Measurements from ENCODE around the gene DEPDC1B. TPM values are rescaled to one million over a fixed set of nuclear protein-coding genes. Genes with fewer than 3 reads are reported as not detected.
"Not testable (repeated sequence)": the region's sequence is repeated elsewhere in the genome, so short reads cannot be mapped to it uniquely, and the experiment has no call there.

The DEPDC1B gene
- total RNA-seq, 1 donor from 2014 or later, result 11.7 TPM

DNA sequence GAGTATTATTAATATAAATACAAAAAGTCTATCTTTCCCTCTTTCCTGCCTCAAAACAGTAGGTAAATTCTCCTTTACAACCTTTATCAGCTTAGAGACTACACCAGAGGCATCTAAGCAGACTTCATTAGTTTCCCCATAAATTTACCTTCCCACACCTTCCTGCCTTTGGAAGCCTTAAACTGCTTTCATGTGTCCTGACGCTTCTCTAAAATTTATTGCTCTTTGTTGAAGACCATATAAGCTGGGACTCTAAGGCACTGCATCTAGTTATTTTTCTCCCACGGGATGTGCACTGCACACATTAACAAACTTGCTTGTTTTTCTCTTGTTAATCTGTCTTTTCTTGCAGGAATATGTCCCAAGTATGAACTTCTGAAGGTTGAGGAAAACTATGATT, 51.8 kb downstream of the DEPDC1B start:
- DNase-seq (ENCODE audit: low read depth, low spot score), result no peak

DNA sequence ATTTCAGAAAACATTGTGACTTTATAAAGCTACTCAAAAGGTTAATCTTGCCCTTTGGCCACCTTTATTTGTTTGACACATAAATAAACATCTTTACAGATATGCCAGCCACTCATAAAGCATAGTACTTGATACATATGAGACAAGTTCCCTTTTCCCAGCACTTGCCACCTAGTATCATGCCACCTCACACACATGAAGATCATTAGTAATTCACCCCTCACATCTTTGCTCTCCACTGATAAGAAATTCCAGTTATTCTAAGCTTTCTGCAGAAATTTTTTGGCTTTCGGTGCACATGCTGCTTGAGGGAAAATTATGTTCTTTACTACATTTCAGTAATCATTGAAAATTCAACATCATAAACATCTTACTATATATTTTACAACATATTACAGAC, 59.1 kb downstream of the DEPDC1B start:
- DNase-seq (ENCODE audit: low read depth, low spot score), result no peak

GRCh38 chr5:60639544-60639943, 60.4 kb downstream of the DEPDC1B start:
- DNase-seq (ENCODE audit: low read depth, low spot score), result no peak

DNA sequence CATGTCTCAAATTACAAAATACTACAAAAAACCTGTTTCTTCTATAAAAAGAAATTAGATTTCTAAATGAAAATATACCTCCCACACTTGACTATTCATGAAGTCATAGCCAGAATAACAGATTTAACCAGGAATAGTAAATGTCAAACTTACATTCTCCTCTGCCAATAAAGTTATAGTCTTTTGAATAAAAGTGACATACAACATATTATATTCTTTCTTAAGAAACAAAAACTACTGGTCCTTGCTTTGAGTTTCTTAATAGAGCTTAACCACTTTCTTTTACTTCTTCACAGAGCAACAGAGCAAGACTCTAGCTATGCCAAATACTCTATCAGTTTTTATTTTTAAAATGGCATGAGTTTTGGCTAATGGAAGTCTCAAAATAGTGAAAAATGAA, 61.7 kb downstream of the DEPDC1B start:
- DNase-seq (ENCODE audit: low read depth, low spot score), result no peak

- no peak for DNase-seq (ENCODE audit: low read depth, low spot score)
Measured at GRCh38 chr5:60636644-60637043, 63.3 kb downstream of the DEPDC1B start.

DNA sequence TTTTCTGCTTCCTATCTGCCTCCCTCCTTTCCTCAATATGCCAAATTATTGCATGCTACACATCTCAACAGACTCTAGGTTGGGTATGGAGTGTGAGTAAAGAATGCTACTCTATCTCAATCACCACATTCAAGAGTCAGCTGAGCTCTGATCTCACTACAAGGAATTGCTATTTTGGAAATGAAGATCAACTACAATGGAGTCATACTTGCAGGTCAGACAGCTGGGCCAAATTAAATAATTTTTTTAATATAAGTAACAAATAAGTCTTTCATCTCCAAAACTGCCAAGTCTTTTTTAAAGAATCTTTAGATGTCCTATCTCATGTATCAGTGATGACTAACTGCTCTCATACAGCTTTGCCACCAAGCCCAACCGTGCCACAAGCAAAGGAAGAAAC, 64.0 kb downstream of the DEPDC1B start:
- DNase-seq (ENCODE audit: low read depth, low spot score), result no peak

DNA sequence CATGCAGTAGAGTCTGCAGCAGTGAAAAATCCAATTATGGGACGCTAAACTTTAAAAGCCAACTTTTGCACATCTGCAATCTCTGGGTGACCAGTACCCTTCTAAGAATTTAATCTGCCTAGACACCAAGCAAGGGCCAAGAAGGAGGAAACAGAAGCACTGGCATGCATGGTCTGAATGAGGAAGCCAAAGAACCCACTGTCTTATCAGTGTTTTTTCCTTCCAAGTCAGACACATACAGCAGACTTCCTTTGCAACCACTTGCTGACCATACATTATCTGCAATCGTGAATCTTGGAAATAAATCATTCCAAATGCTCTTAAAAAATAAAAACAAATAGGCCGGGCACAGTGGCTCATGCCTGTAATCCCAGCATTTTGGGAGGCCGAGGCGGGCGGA, 65.9 kb downstream of the DEPDC1B start:
- DNase-seq (ENCODE audit: low read depth, low spot score), result peak; percentile 33

DNA sequence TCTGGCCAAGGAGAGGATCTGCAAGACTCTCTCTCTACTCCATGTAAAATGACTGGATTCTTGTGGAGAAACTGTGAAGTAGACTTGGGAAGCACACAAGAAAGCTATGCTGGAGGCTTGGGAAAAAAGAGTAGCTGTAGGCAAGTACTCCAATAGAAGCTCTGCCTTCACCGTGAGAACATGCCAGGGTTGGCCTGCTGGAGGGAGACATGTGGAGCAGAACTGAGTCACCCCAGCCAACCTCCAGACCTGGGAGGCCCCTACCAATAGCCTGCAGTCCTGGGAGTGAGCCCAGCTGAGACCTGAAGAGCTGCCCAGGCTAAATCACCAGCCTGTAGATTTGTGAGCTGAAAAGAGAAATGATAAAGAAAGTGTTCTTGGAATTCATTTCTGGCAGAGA, 66.6 kb downstream of the DEPDC1B start:
- no peak for DNase-seq (ENCODE audit: low read depth, low spot score)

DNA sequence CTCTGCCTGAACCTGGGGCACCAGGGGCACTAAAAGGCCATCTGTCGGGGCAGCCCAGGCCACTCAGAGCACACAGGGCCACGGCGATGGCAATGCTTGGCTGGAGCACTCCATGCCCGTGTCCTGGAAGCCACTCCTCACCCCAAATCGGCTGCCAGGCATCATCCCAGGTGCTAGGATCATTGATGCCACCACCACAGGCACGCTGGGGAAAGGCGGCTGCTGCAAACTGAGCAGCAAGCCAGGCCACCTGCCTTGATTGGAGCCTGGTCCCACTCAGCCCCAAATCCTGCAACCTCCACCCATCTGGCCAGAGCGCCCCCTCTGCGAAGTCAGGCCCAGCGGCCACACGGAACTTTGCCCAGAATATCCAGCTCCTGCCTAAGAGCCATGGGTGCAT, 67.8 kb downstream of the DEPDC1B start:
- DNase-seq (ENCODE audit: low read depth, low spot score), result no peak

DNA sequence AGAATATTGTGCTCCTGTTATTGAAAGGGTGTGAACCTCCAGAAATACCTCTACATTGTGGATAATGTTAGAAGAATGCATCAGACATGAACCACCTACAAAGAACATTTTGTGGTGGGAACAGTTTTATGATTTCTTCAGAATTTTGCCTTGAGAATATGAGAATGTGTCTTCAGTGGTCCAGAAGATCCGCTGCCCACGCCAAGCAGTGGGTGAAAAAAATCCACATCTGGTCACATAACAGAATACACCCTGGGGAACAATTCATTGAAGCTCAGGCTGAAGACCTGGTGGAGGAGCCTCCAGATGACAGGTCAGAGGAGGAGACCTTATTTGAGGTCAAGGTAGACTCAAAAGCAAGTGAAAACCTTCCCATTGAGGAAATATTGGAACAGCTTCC, 69.1 kb downstream of the DEPDC1B start:
- no peak for DNase-seq (ENCODE audit: low read depth, low spot score)

- DNase-seq (ENCODE audit: low read depth, low spot score), result no peak
Measured at GRCh38 chr5:60630179-60630578, 69.8 kb downstream of the DEPDC1B start.

DNA sequence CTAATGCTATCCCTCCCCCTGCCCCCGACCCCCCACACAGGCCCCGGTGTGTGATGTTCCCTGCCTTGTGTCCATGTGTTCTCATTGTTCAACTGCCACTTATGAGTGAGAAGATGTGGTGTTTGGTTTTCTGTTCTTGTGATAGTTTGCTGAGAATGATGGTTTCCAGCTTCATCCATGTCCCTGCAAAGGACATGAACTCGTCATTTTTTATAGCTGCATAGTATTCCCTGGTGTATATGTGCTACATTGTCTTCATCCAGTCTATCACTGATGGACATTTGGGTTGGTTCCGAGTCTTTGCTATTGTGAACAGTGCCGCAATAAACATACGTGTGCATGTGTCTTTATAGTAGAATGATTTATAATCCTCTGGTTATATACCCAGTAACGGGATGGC, 75.1 kb downstream of the DEPDC1B start:
- DNase-seq (ENCODE audit: low read depth, low spot score), result not testable (repeated sequence)

- not testable (repeated sequence) for DNase-seq (ENCODE audit: low read depth, low spot score)
Measured at GRCh38 chr5:60620752-60621151, 79.2 kb downstream of the DEPDC1B start.

DNA sequence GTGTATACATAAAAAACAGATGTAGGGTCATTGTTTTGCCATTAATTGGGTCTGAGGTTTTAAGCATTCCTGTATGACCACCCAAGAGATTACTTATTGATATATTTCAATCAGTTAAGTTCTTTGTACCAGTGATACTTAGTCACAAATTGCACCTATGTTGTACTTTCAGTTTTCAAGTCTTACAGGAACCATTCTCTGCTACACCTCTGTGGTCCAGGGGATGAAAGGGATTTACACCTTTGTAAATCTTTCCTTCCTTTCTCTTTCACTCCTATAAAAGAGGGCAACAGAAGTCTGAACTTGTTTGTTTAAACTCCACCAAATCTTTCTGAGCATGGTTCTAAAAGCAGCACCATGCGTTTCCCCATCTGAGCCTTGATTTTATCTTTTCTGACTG, 86.1 kb downstream of the DEPDC1B start:
- DNase-seq (ENCODE audit: low read depth, low spot score), result no peak

- no peak for DNase-seq (ENCODE audit: low read depth, low spot score)
Measured at GRCh38 chr5:60611099-60611740, 88.7 kb downstream of the DEPDC1B start.

- DNase-seq (ENCODE audit: low read depth, low spot score), result no peak
Measured at GRCh38 chr5:60604771-60605170, 95.2 kb downstream of the DEPDC1B start.

GRCh38 chr5:60598424-60598823, 101.5 kb downstream of the DEPDC1B start:
- no peak for DNase-seq (ENCODE audit: low read depth, low spot score)

DNA sequence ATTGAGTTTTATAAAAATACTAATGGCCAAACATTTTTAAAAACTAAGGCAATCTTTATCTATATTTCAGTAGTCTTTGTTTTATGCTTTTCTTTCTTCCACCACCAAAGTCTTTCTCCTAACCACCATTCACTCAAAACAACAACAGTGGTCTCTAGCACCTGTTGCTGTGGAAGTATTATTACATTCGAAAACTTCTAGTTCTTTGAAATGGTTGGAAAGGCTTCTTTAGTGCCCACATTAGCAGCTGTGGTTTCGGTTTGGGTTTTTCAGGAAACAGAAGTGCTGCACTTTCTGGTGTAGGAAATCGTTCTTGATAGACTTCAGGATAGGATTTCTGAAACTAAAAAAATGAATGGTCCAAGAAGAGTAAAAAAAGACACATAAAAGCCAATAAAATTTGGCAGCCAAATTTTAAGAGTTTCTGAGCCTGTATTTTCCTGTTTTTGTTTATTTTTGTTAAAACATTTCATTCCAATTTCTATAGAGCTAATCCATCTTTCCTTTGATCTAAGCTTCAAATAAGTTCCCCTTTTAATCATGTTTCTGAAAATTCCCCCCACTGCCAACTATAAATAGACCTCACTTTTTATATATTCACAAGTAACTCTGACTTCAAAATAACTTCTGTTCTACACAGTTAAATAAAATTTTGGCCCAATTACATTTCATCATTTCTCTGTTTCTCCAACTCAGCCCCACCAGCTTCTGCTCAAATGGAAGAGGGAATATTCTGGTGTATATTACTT, 102.2 kb downstream of the DEPDC1B start:
- no peak for DNase-seq (ENCODE audit: low read depth, low spot score)

DNA sequence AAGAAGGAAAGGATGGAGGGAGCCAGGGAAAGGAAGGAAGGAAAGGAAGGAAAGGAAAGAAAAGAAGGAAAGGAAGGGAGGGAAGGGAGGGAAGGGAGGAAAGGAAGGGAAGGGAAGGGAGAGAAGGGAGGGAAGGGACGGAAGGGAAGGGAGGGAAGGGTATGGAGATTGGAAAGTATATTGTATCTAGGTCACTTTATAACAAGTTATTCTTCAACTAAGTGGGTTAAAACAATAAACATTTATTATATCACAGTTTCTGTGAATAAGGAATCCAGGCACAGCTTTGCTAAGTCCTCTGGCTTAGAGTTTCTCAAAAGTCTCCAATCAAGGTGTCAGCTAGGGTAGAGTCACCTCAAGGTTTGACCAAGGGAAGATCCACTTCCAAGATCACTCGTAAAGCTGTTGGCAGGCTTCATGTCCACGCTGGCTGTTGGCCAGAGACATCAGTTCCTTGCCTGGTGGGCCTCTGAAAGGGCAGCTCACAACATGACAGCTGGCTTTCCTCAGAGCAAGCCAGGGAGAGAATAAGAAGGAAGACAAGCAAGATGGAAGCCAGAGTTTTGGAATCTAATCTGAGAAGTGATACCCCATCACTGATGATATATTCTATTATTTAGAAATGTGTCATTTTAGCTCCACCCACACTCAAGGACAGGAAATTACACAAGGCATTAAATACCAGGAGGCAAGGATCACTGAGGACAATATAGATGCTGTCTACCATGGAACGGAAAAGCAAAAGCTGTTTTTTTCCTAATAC, 105.1 kb downstream of the DEPDC1B start:
- no peak for DNase-seq (ENCODE audit: low read depth, low spot score)

DNA sequence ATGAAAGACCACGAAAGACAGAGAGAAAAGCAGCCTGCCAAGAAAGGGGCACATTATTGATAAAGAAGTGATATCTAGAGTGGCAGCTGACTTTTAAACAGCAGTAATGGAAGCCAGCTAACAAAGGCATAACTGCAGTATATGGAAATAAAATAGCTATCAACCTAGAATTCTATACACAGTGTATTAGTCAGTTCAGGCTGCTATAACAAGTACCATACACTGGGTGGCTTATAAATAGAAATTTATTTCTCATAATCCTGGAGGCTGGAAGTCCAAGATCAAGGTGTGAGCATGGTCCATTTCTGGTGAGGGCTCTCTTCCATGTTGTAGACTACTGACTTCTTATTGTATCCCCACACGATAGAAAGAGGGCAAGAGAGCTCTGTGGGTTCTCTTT, 109.8 kb downstream of the DEPDC1B start:
- no peak for DNase-seq (ENCODE audit: low read depth, low spot score)

GRCh38 chr5:60587312-60587711, 112.7 kb downstream of the DEPDC1B start:
- DNase-seq (ENCODE audit: low read depth, low spot score), result not testable (repeated sequence)

GRCh38 chr5:60586307-60586901, 113.6 kb downstream of the DEPDC1B start:
- DNase-seq (ENCODE audit: low read depth, low spot score), result no peak
